T follicular helper cell (primary cell): ENCODE measurements around the gene OXGR1.

Experiments
- DNase-seq: peaks from one replicate; pipeline ENCODE4 v3.0.0-alpha.2; 2020; ENCODE audit warnings: low read depth

OXGR1 gene

DNA sequence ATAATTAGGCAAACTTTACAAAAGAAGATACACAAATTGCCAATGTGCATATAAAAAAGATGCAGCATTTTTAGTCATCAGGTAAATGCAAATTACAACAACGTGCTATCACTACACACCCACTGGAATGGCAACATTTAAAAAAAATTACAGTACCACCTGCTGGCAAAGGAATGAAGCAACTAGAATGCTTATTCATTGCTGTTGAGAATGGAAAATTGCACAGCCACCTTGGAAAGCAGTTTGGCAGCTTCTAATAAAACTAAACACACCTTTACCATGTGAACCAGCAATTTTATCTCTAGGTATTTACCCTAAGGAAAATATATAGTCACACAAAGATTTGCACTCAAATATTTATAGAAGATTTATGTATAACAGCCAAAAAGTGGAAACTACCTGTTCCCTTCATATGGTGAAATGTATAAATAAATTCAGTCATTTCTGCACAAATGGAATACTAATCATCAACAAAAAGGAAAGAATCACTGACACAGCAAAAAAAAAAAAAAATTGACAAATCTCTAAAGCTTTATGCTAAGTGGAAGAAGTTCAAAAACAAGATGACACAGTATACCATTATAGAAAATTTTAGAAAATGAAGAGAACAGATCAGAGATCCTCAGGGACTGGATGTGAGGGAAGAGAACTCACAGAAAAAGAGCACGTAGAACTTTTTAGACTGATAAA lies 30.3 kb downstream of the OXGR1 start:
- DNase-seq: no peak

DNA sequence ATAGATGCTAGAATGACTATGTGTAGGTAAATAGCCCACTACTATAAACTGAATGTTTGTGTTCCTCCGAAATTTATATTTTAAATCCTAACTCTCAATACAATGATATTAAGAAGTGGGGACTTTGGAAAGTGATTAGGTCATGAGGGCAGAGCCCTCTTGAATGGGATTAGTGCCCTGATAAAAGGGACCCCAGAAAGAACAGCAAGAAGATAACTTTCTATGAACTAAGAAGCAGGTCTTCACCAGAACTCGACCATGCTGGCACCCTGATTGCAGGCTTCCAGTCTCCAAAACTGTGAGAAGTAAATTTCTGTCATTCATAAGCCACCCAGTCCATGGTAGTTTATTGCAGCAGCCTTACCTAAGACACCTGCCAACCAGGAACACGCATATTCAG lies 33.9 kb downstream of the OXGR1 start:
- no peak for DNase-seq

DNA sequence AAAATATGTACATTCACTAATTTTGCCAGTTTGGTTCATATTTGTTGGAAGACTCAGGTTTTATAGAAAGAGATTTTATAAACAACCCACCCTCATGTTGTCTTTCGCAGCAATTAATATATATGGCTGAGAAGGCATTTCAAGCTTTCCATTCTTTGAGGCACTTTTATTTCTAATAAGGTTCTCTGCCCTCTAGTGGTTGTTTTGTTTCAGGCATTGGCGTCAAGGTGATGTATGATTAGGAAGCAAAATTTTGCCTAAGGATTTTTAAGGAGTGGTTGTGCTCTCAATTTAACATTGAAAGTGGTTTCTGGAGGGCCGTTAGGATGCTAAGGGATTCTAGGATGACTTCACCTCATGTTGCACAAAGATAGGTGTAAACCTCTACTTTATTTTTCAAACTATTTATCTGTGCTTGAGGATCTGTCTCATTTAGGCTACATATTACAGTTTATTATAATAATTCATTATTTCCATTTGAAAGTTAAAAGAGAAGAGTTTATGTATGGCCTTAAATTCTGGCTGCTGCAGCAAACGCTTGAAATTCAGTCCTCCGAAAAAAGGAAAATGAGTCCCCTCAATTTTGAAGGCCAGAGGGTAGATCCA lies 35.9 kb downstream of the OXGR1 start:
- no peak for DNase-seq

DNA sequence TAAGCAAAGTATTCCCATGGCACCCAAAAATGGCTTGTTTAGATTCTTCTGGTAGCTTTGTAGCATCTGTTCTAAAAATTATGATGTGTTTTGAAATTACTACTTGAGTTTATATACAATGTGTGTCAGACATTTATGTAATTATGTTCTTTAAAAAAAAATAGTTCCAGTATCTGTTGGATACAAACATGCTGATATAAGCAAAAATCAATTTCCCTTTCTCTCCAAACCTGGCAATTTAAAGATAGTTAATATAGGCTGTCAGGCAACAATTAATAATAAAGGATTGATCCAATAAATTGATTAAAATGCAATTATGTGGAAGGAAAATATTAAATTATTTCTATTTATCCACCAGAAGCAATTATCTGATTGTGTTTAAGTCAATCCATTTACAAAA lies 41.7 kb downstream of the OXGR1 start:
- DNase-seq: no peak

DNA sequence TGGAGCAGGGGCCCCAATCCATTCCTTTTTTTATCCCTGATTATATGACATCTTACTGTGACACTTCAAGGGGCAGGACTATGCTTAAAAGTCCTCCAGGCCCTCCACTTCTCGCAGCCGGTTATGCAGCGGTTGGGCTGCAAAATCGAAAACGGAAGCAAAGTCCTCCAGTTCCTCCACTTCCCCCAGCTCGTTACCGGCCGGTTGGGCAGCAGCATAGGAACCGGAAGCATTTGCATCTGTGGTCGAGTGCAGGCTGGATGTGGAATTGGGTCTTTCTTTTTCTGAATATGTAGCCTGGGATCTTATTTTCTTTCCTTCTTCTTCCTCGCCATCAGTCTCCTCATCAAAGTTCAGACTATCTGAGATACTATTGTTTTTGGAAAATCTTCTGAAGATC lies 46.1 kb downstream of the OXGR1 start:
- no peak for DNase-seq

DNA sequence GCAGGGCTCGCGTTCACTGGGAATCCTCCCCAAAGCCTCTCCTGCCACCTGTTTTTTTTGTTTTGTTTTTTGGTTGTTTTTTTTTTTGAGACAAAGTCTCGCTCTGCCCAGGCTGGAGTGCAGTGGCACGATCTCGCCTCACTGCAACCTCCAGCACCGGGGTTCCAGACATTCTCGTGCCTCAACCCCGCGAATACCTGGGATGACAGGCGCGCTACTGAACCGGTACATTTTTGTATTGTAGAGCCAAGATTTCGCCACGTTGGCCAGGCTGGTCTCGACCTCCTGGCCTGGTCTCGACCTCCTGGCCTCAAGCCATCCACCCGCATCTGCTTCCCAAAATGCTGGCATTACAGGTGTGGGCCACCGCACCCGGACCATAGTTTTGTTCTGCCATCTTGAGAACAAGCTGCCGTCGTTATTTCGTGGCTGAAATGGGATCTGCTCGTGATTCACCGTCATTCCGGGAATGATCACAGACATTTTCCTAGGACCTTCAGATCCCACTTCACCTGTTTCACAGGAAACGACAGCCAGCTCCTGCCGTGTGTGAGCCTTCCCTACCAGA lies 46.8 kb downstream of the OXGR1 start:
- no peak for DNase-seq

DNA sequence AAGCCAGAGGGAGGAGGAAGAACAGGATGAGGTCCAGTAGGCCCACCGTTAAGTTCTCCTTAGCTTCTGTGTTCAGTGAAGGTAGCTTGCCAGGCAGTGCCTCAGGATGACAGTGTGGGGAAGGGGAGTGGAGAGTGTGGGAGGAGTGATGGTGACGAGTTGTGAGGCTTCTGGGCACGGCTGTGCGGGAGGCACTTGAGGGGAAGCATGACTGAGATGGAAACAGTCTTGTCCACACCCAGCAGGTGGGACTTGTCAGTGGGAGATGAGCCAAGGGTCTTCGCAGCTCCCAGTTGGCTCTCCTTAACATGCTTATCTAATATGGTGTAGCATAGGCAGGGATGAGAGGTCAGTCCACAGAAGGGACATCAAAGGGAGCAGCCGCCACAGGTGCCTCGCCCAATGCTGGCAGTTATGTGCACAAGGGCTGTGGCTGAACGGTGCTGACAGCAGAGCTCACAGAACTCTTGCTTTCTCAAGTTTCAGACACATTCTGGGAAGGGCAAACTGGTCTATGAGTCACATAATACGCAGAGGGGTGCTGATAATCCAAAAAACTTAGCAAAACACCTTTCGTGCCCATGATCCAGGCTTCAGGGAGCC lies 47.5 kb downstream of the OXGR1 start:
- no peak for DNase-seq

DNA sequence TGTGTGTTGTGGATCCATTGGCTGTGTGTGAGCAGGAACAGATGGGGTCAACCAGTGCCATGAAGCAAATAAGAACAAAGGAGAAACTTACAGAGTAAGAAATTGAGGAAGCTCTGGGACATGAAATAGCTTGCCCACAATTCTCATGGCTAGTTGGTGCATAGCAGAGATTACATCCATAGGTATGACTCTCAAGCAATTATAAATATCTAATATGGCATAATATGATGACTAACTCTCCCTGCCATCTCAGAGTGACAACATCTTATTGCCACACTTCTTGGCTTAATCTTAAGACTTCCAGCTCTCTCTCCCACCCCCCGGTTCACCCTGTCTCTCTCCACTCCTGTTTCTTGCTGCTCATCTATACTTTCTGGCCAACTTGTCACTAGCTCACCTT lies 53.3 kb downstream of the OXGR1 start:
- DNase-seq: no peak

DNA sequence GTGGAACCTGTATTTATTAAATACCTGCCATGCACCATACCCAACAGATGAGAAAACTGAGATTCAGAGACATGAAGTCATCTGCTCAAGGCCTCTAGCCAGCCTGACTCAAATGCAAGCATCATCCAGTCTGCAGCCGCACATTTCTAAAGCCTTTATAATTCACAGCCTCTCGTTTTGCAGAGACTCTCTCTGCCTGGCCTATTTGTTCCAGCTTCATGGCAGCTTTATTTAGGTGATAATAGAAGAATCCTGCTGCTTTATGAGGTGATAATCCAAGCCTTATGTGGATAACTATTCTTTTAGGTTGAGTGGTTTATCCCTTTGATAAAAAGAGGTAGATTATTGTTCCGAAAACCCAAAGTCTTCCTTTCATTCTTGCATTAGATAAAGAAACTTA lies 58.4 kb downstream of the OXGR1 start:
- DNase-seq: no peak
